Body of pancreas (tissue), 4 donors: ENCODE results near the gene PLXNC1. TPM values are rescaled to one million over a fixed set of nuclear protein-coding genes. Genes with fewer than 3 reads are reported as not detected.
"Not testable (repeated sequence)": the region's sequence is repeated elsewhere in the genome, so short reads cannot be mapped to it uniquely, and the experiment has no call there.

ENCODE experiments used
- ATAC-seq: fragments of 150-250 bp; one replicate; pipeline ENCODE4 v1.9.1; 2016
- DNase-seq, 4 donors: peaks; one replicate each; pipeline ENCODE4 v3.0.0-alpha.2; 2019
- H3K27ac ChIP-seq, 4 donors: fragments of 200-600 bp; sonication (generic); 1 replicate in 3 of 4; 2 replicates in 1 of 4; pipeline versions ENCODE4 v1.5.1 to v1.6.1; 2016 to 2019; ENCODE audit warnings: mild to moderate bottlenecking in 1 of 4, mixed read lengths in 1 of 4, moderate library complexity in 1 of 4
- H3K27me3 ChIP-seq, 2 donors: fragments of 200-600 bp; sonication (generic); one replicate each; pipeline ENCODE4 v1.6.0; 2016; ENCODE audit warnings: mild to moderate bottlenecking in 1 of 2
- H3K36me3 ChIP-seq, 2 donors: fragments of 200-600 bp; sonication (generic); replicated peaks in 1 of 2; 2 replicates each; pipeline ENCODE4 v1.5.1; 2016; ENCODE audit warnings: low read depth in 2 of 2; ENCODE audit not compliant: insufficient read depth in 1 of 2
- H3K4me1 ChIP-seq: fragments of 200-600 bp; sonication (generic); one replicate; pipeline ENCODE4 v1.6.0; 2016
- H3K4me3 ChIP-seq, 2 donors: fragments of 200-600 bp; sonication (generic); 1 replicate in 1 of 2; 2 replicates in 1 of 2; pipeline ENCODE4 v1.5.1; 2016 to 2019
- H3K9me3 ChIP-seq, 3 donors: fragments of 200-600 bp; sonication (generic); 1 replicate in 2 of 3; 2 replicates in 1 of 3; pipeline ENCODE4 v1.5.1; 2016
- POLR2A ChIP-seq, 3 donors: fragments of 450-650 bp; IDR thresholded peaks; one replicate each; pipeline ENCODE4 v1.6.1; 2016; ENCODE audit warnings: antibody characterized with exemption in 3 of 3, mild to moderate bottlenecking in 2 of 3
- WGBS, 2 donors: methylation state at CpG; one replicate each; pipeline ENCODE4 v1.1.5; 2017; 5-methylcytosine and 5-hydroxymethylcytosine counted together
- intact Hi-C: fragments of 100-400 bp; cut with DNase I; formaldehyde crosslinking; loops from one replicate; pipeline ENCODE4 v1.15.1; 2023
- total RNA-seq, 2 donors: library from RNA; depleted of rRNA; stranded (reverse); fragments of >200 nt; gene quantifications; one replicate each; pipeline ENCODE4 v1.1.0, GENCODE V29; 2016
- TF ChIP-seq, protein P1 (sequence below), 7 experiments: fragments of 450-650 bp in 4 of 7; fragments of 200-600 bp in 3 of 7; sonication (generic) in 3 of 7; IDR thresholded peaks; one replicate each; pipeline ENCODE4 v1.5.1; 2016 to 2019; ENCODE audit warnings: antibody characterized with exemption in 7 of 7

The PLXNC1 gene
- total RNA-seq, 2 donors from 2014 or later: 3.9 to 4.9 TPM

DNA sequence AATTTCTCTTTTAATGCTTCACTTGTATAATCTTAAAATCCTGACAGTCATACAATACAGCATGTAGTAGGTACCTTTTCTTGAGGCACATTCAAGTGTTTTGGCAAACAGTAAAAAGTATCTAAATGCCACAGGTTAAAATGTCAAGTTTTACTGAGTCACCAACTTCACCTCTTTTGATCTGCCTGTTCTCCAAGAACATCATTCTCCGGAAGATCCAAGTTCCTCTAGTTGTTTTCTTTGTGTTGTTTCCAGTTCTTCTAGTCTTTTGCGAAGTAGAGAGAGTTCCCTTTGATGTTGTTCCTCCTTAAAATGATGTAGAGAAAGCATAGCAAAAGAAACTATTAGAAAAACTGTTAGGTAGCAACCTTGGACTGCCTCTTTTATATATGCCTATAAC lies 160.2 kb downstream of the PLXNC1 start:
- ATAC-seq (no peak), DNase-seq (no peak)
- Histone ChIP-seq H3K9me3 (no peaks in the 10 kb centered on the region), H3K4me3 (no peak overlapping the region), H3K27ac (no peak overlapping the region), H3K27me3 (no peaks in the 10 kb centered on the region), H3K4me1 (no peaks in the 10 kb centered on the region), H3K36me3 (peaks cover 3 to 4% of the 10 kb centered on the region in 2 donors)
- 82 to 85% methylated on average over 2 of the region's 2 CpGs for WGBS, 2 donors
- TF ChIP-seq, protein P1, sequence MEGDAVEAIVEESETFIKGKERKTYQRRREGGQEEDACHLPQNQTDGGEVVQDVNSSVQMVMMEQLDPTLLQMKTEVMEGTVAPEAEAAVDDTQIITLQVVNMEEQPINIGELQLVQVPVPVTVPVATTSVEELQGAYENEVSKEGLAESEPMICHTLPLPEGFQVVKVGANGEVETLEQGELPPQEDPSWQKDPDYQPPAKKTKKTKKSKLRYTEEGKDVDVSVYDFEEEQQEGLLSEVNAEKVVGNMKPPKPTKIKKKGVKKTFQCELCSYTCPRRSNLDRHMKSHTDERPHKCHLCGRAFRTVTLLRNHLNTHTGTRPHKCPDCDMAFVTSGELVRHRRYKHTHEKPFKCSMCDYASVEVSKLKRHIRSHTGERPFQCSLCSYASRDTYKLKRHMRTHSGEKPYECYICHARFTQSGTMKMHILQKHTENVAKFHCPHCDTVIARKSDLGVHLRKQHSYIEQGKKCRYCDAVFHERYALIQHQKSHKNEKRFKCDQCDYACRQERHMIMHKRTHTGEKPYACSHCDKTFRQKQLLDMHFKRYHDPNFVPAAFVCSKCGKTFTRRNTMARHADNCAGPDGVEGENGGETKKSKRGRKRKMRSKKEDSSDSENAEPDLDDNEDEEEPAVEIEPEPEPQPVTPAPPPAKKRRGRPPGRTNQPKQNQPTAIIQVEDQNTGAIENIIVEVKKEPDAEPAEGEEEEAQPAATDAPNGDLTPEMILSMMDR (IDR thresholded peaks at IDR 0.05): no peak
- TF ChIP-seq POLR2A (IDR thresholded peaks at IDR 0.05): no peak
- intact Hi-C loops: no loop called here

DNA sequence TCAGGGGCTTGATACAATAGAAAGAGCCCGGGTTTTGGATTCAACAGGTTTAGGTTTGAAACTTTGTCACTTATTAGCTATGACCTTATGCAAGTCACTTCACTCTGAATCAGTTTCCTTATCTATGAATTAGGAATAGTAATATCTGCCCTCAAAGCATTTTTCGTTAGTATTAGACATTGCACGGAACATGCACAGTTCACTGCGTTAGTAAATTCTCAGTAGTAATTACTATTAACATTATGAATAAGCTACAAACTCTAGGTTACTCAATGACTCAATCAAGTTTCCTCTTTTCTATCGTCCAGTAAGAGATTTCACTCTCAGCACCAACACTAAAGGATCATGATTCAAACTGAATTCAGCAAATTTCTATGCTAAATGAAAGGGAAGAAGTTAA lies 161.0 kb downstream of the PLXNC1 start:
- WGBS, 2 donors: 90 to 92% methylated on average over 5 of the region's 5 CpGs
- H3K9me3 ChIP-seq: no peaks in the 10 kb centered on the region
- no peaks in the 10 kb centered on the region for H3K27me3 ChIP-seq
- no peak for DNase-seq
- H3K4me1 ChIP-seq: no peaks in the 10 kb centered on the region
- ATAC-seq: no peak
- no peak overlapping the region for H3K27ac ChIP-seq
- peaks cover 3 to 4% of the 10 kb centered on the region in 2 donors for H3K36me3 ChIP-seq
- H3K4me3 ChIP-seq: no peak overlapping the region
- intact Hi-C loops: no loop called here
- TF ChIP-seq, protein P1 (IDR thresholded peaks at IDR 0.05): no peak
- TF ChIP-seq POLR2A (IDR thresholded peaks at IDR 0.05): no peak

DNA sequence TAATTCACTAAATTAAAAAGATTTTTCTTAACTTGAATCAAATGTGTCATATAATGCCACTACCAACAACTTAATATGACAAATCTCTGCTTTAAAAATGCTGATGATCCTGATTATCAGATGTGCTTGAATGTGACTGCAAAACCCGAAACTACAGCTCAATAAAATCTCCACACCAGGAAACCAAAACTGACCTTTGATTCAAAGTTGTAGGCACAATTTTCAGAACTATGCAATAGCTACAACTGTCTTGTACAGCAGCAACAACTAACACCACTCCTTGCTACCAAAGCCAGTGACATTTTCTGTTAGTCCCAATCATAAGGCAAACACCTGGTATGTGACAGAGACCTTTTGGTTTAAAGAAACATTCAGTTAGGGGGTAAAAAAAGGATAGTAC lies 164.0 kb downstream of the PLXNC1 start:
- Histone ChIP-seq H3K9me3 (no peaks in the 10 kb centered on the region), H3K4me1 (no peaks in the 10 kb centered on the region), H3K27me3 (no peaks in the 10 kb centered on the region), H3K27ac (no peak overlapping the region), H3K4me3 (no peak overlapping the region), H3K36me3 (peaks cover 2 to 3% of the 10 kb centered on the region in 2 donors)
- ATAC-seq: no peak
- WGBS, 2 donors: 100% methylated on average over 1 of the region's 1 CpG
- TF ChIP-seq, protein P1 (IDR thresholded peaks at IDR 0.05): no peak
- no peak for TF ChIP-seq POLR2A (IDR thresholded peaks at IDR 0.05)
- no peak for DNase-seq
- intact Hi-C loops: no loop called here

DNA sequence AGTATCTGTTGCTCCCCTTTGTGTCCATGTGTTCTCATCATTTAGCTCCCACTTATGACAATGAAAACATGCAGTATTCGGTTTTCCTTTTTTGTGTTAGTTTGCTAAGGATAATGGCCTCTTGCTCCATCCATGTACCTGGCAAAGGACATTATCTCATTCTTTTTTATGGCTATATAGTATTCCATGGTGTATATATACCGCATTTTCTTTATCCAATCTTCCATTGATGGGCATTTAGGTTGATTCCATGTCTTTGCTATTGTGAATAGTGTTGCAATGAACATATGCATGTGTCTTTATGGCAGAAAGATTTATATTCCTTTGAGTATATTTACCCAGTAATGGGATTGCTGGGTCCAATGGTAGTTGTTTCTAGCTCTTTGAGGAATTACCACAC lies 168.2 kb downstream of the PLXNC1 start:
- H3K4me3 ChIP-seq, DNase-seq, H3K9me3 ChIP-seq, H3K36me3 ChIP-seq, H3K4me1 ChIP-seq, H3K27ac ChIP-seq, H3K27me3 ChIP-seq, intact Hi-C loops, ATAC-seq: not testable (repeated sequence)
- WGBS, 2 donors: 90 to 91% methylated on average over 2 of the region's 2 CpGs

DNA sequence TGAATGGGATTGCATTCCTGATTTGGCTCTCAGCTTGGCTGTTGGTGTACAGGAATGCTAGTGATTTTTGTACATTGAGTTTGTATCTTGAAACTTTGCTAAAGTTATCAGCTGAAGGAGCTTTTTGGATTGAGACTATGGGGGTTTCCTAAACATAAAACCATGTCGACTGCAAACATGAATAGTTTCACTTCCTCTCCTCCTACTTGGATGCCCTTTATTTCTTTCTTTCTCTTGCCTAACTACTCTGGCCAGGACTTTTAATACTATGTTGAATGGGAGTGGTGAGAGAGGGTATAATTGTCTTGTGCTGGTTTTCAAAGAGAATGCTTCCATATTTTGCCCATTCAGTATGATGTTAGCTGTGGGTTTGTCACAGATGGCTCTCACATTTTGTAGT lies 169.8 kb downstream of the PLXNC1 start:
- H3K4me1 ChIP-seq: no peaks in the 10 kb centered on the region
- 64 to 89% methylated on average over 1 of the region's 1 CpG for WGBS, 2 donors

More for the DNA sequence above, 169.8 kb downstream of the PLXNC1 start:
- no peak for TF ChIP-seq POLR2A (IDR thresholded peaks at IDR 0.05)
- TF ChIP-seq, protein P1 (IDR thresholded peaks at IDR 0.05): no peak
- H3K36me3 ChIP-seq: no peaks in the 10 kb centered on the region
- H3K4me3 ChIP-seq: no peak overlapping the region
- H3K27ac ChIP-seq: no peak overlapping the region
- no peaks in the 10 kb centered on the region for H3K27me3 ChIP-seq
- ATAC-seq (no peak), DNase-seq (no peak)
- H3K9me3 ChIP-seq: no peaks in the 10 kb centered on the region
- intact Hi-C loops: no loop called here
